OCI-LY7 (cell line): ENCODE data around the gene ITPKB. TPM values are rescaled to one million over a fixed set of nuclear protein-coding genes. Genes with fewer than 3 reads are reported as not detected.

Experiments
- BruUV-seq: library from RNA; stranded (reverse); fragments of 400-500 nt; replicated peaks from 2 replicates; lab custom pipeline; 2021; lab: Mats Ljungman, UMichigan
- CTCF ChIA-PET: fragments of 300-600 bp; sonication (Branson Sonifier 250); formaldehyde crosslinking; loops from one replicate; lab custom pipeline; 2022; ENCODE audit warnings: antibody characterized with exemption; ENCODE audit not compliant: unreplicated experiment; lab: Charles Lee
- POLR2A ChIA-PET: fragments of 300-600 bp; sonication (Branson Sonifier 250); formaldehyde crosslinking; loops from one replicate; lab custom pipeline; 2022; ENCODE audit warnings: antibody characterized with exemption; lab: Charles Lee
- DNase-seq: peaks from one replicate; pipeline ENCODE4 v3.0.0-alpha.2; 2015; ENCODE audit warnings: low spot score
- H2AFZ ChIP-seq: fragments of 200-600 bp; sonication (generic), shearing (Covaris generic); 2 replicates; pipeline ENCODE4 v1.6.1; 2014; ENCODE audit warnings: mild to moderate bottlenecking, antibody characterized with exemption, low read length, moderate library complexity
- H3K27ac ChIP-seq: fragments of 200-600 bp; sonication (generic); 2 replicates; pipeline ENCODE4 v1.5.1; 2014; ENCODE audit warnings: mixed run types, low read depth, mild to moderate bottlenecking, moderate library complexity, low read length, inconsistent platforms; ENCODE audit not compliant: poor library complexity, severe bottlenecking
- H3K36me3 ChIP-seq: fragments of 200-600 bp; sonication (generic); 2 replicates; pipeline ENCODE4 v1.6.1; 2014; ENCODE audit warnings: mild to moderate bottlenecking, antibody characterized with exemption, low read length, moderate library complexity, mixed read lengths; ENCODE audit not compliant: insufficient read depth
- H3K4me1 ChIP-seq: fragments of 200-600 bp; sonication (generic); 2 replicates; pipeline ENCODE4 v1.5.1; 2014; ENCODE audit warnings: mild to moderate bottlenecking, low read length; ENCODE audit not compliant: insufficient read depth, poor library complexity, severe bottlenecking
- H3K4me2 ChIP-seq: fragments of 200-600 bp; sonication (generic); 2 replicates; pipeline ENCODE4 v1.6.1; 2014; ENCODE audit warnings: mild to moderate bottlenecking, low read length
- H3K4me3 ChIP-seq: fragments of 200-600 bp; sonication (generic); 2 replicates; pipeline ENCODE4 v1.5.1; 2014; ENCODE audit warnings: mild to moderate bottlenecking, low read depth, low read length; ENCODE audit not compliant: poor library complexity, severe bottlenecking
- H3K79me2 ChIP-seq: fragments of 200-600 bp; sonication (generic); 2 replicates; pipeline ENCODE4 v1.6.1; 2016; ENCODE audit warnings: low read depth, mild to moderate bottlenecking, low read length, moderate library complexity, mixed read lengths; ENCODE audit not compliant: insufficient read depth
- H3K9me2 ChIP-seq: fragments of 200-600 bp; sonication (generic); 2 replicates; pipeline ENCODE4 v1.6.1; 2016; ENCODE audit warnings: mild to moderate bottlenecking, low read length, mixed read lengths; ENCODE audit not compliant: insufficient read depth
- H3K9me3 ChIP-seq: fragments of 200-600 bp; sonication (generic); 2 replicates; pipeline ENCODE4 v1.6.1; 2014; ENCODE audit warnings: mild to moderate bottlenecking, mixed run types, low read length, mixed read lengths
- H4K20me1 ChIP-seq: fragments of 200-600 bp; sonication (generic); 2 replicates; pipeline ENCODE4 v1.6.1; 2014; ENCODE audit warnings: mild to moderate bottlenecking, antibody characterized with exemption, low read length, moderate library complexity, mixed read lengths; ENCODE audit not compliant: insufficient read depth
- EZH2phosphoT487 ChIP-seq: fragments of 200-600 bp; sonication (generic); IDR thresholded peaks from 2 replicates; pipeline ENCODE4 v1.6.1; 2018; ENCODE audit warnings: low read depth, borderline replicate concordance, mild to moderate bottlenecking, mixed run types, antibody characterized with exemption, low read length, moderate library complexity, mixed read lengths
- intact Hi-C: fragments of 100-400 bp; cut with micrococcal nuclease; formaldehyde crosslinking; loops from one replicate; pipeline ENCODE4 v1.10.0; 2022; ENCODE audit not compliant: unreplicated experiment
- total RNA-seq, 2 experiments: library from RNA; depleted of rRNA in 1 of 2; stranded (reverse); fragments of >200 nt in 1 of 2; shearing (Covaris generic) in 1 of 2; gene quantifications; 2 replicates each; pipeline ENCODE4 v1.2.3, GENCODE V29; 2014 to 2022
- TF ChIP-seq, protein P1 (sequence below): fragments of 200-600 bp; sonication (generic); conservative IDR thresholded peaks from 2 replicates; pipeline ENCODE4 v1.5.1; 2014; ENCODE audit warnings: mild to moderate bottlenecking, antibody characterized with exemption, low read length, moderate library complexity, mixed read lengths

The ITPKB gene
- total RNA-seq, 2 experiments from 2014 or later, result 20.5 to 33.3 TPM

DNA sequence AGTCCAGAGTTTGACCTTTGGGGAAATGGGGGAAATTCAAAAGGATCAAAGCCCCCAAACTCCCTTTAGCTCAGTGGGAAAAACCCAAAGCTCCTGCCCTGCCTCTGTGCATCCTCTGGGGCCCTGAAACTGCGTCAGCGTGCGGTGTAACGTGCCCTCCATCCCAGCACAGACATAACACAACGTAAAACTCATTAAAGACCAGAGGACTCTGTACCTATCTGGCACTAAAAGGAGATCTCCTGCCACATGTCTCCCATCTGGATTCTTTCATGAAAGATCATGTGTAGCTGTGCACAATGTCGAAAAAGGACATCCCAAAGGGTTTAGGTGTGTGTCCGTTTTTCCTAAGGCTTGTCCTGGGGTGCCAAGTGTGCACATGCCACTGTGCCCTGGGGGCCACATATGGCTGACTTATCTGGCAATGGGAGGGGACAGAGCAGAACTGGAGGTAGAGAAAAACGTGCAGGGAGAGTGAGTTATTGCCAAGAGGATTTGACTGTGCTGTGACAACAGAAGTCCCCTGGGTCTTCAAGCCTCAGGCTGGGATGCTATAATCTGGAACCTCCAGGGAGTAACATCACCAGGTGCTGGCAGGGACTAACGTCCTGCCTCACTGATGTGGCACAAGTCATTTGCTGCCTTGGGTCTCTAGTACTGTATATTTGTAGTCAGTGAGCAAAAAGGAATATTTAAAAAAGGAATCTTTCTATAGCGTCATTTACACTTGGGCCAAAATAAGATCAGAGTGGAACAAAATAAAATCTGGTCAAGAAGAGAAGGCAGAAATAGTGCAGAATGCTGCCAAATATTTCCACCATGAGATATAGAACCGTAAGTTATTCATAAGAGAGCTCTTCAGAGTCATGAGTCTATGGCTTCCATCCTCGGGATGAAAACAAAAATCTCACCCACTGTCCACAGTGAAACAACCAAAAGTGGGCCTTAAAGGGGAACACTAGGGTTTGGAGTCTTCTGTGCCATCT, 52.3 kb downstream of the ITPKB start:
- ChIA-PET POLR2A (interaction anchor here (0.6 to 3.7 kb wide), 15 partner anchors 10 to 415 kb away, joined by 3 to 33 read pairs (median 3); no protein-coding TSS in a partner anchor), CTCF (interaction anchor here (0.9 to 2.3 kb wide), 8 partner anchors 9 to 54 kb away, joined by 3 to 28 read pairs (median 4); no protein-coding TSS in a partner anchor)
- Histone ChIP-seq H3K36me3 (peaks cover 43% of the 10 kb centered on the region), H3K9me3 (no peaks in the 10 kb centered on the region), H3K27ac (peak overlapping the region; percentile 73), H4K20me1 (no peaks in the 10 kb centered on the region), H3K9me2 (no peaks in the 10 kb centered on the region), H3K4me1 (peaks cover 99% of the 10 kb centered on the region), H3K4me2 (peak overlapping the region; percentile 71), H2AFZ (no peak overlapping the region), H3K4me3 (peak overlapping the region; percentile 27), H3K79me2 (peaks cover 75% of the 10 kb centered on the region; the same call in 1 of the 2 replicates)
- no peak for TF ChIP-seq EZH2phosphoT487
- TF ChIP-seq, protein P1, sequence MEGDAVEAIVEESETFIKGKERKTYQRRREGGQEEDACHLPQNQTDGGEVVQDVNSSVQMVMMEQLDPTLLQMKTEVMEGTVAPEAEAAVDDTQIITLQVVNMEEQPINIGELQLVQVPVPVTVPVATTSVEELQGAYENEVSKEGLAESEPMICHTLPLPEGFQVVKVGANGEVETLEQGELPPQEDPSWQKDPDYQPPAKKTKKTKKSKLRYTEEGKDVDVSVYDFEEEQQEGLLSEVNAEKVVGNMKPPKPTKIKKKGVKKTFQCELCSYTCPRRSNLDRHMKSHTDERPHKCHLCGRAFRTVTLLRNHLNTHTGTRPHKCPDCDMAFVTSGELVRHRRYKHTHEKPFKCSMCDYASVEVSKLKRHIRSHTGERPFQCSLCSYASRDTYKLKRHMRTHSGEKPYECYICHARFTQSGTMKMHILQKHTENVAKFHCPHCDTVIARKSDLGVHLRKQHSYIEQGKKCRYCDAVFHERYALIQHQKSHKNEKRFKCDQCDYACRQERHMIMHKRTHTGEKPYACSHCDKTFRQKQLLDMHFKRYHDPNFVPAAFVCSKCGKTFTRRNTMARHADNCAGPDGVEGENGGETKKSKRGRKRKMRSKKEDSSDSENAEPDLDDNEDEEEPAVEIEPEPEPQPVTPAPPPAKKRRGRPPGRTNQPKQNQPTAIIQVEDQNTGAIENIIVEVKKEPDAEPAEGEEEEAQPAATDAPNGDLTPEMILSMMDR, result no peak
- no TSS peak for BruUV-seq
- intact Hi-C loops, result loop anchor here (1.0 to 5.0 kb wide), 3 partner anchors 37 to 141 kb away; no protein-coding TSS in a partner anchor
- DNase-seq, result peak; percentile 81

DNA sequence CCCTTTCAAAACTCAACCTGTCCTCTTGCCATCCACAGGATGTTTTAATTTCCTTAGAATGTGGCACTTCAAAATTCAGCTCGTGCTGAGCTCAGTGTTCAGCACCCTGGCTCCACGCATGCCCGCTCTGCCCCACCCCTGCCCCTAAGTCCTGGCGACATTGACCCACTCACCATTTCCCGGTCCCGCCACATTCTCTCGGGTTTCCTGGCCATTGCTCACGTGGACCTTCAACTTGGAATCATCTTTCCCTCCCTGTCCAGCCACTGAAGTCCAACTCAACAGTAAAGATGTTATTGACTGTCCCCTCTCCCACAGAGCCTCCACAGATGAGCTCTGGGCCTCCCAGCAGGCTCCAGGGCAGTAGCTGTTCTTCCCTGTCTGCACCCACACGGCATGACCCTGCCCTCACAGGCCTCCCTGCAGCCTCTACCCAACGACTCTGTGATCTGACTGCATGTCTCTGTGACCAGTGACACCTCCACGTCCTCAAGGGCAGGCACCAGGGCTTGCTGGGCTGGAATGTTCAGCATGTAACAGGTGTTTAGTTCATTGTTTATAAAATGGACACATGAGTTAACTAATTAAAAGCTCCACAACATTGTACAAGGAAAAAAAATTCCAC, 53.8 kb downstream of the ITPKB start:
- peak overlapping the region; percentile 73 for H3K27ac ChIP-seq
- peaks cover 34% of the 10 kb centered on the region for H3K36me3 ChIP-seq
- no peaks in the 10 kb centered on the region for H4K20me1 ChIP-seq
- intact Hi-C loops, result loop anchor here (5.0 kb wide), 1 partner anchor 142 kb away; no protein-coding TSS in a partner anchor
- H3K79me2 ChIP-seq, result peaks cover 75% of the 10 kb centered on the region; the same call in 1 of the 2 replicates
- H3K4me2 ChIP-seq, result peak overlapping the region; percentile 98
- no peak for DNase-seq
- no peak overlapping the region for H3K4me3 ChIP-seq
- H3K9me2 ChIP-seq, result no peaks in the 10 kb centered on the region
- ChIA-PET POLR2A (interaction anchor here (0.7 to 1.1 kb wide), 5 partner anchors 11 to 132 kb away, joined by 3 to 4 read pairs (median 3); no protein-coding TSS in a partner anchor), CTCF (no interaction called here)
- H2AFZ ChIP-seq, result no peak overlapping the region
- no TSS peak for BruUV-seq
- no peak for TF ChIP-seq EZH2phosphoT487
- TF ChIP-seq, protein P1, result no peak
- H3K4me1 ChIP-seq, result peaks cover 99% of the 10 kb centered on the region
- no peaks in the 10 kb centered on the region for H3K9me3 ChIP-seq
